ENCODE results near the gene THSD7B.

DNA sequence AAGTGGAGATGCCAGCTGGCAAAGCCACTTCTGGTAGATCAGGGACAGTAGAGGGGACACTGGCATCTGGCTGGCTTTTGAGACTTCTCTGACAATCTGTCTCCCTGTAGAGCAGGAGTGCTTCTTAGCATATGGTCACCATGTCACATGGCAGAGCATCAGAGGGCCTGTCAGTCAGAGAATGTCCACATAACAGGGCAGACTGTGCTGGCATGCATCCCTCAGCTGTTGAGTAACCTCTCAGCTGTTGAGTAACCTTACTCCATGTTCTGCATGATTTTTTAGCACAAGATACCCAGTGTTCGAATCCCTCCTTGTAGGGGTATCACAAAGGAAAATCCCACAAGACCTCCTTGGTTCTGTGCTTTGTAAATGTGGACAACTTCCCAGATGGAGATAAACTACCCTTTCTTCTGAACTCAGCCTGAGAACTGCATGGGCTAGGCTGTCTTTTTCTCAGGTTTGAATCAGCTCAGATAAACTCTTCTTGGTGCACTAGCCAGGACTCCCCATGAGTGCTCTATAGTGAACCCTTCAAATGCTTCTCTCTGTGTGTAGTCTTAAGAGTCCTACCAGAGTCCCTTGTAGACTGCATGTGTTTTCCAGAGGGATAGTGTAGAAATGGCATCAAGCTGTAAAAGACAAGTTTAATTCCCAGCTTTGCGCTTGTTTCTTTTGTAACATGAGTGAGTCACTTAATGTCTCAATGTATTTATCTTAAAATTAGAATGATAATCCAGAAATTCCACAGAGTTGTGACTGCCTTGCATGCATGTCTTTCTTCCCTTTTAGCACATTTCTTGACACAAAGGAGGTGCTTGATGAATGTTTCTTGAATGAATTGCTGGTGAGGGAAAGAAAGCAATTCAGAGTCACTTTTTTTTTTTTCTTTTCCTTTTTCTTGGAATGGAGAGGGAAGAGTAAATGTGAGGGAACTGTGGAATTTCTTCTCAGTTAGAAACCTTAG is 756.6 kb downstream of the THSD7B start:
- TF ChIP-seq EZH2 (IDR thresholded peaks at IDR 0.05; ENCODE audit: low read depth, unreplicated experiment) (no peak), EZH2phosphoT487 (IDR thresholded peaks at IDR 0.05; ENCODE audit: unreplicated experiment) (no peak)
- TF ChIP-seq, protein P1, sequence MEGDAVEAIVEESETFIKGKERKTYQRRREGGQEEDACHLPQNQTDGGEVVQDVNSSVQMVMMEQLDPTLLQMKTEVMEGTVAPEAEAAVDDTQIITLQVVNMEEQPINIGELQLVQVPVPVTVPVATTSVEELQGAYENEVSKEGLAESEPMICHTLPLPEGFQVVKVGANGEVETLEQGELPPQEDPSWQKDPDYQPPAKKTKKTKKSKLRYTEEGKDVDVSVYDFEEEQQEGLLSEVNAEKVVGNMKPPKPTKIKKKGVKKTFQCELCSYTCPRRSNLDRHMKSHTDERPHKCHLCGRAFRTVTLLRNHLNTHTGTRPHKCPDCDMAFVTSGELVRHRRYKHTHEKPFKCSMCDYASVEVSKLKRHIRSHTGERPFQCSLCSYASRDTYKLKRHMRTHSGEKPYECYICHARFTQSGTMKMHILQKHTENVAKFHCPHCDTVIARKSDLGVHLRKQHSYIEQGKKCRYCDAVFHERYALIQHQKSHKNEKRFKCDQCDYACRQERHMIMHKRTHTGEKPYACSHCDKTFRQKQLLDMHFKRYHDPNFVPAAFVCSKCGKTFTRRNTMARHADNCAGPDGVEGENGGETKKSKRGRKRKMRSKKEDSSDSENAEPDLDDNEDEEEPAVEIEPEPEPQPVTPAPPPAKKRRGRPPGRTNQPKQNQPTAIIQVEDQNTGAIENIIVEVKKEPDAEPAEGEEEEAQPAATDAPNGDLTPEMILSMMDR (conservative IDR thresholded peaks at IDR 0.05; ENCODE audit: low read depth in 2 of 2): no peak
